ENCODE measurements around the gene FTL. TPM values are rescaled to one million over a fixed set of nuclear protein-coding genes. Genes with fewer than 3 reads are reported as not detected.

The FTL gene
- total and polyA plus RNA-seq, 2 donors (not counting 3 experiments of a cell fraction or from before 2014, with no cell fraction given), result 1,937 to 2,748 TPM

DNA sequence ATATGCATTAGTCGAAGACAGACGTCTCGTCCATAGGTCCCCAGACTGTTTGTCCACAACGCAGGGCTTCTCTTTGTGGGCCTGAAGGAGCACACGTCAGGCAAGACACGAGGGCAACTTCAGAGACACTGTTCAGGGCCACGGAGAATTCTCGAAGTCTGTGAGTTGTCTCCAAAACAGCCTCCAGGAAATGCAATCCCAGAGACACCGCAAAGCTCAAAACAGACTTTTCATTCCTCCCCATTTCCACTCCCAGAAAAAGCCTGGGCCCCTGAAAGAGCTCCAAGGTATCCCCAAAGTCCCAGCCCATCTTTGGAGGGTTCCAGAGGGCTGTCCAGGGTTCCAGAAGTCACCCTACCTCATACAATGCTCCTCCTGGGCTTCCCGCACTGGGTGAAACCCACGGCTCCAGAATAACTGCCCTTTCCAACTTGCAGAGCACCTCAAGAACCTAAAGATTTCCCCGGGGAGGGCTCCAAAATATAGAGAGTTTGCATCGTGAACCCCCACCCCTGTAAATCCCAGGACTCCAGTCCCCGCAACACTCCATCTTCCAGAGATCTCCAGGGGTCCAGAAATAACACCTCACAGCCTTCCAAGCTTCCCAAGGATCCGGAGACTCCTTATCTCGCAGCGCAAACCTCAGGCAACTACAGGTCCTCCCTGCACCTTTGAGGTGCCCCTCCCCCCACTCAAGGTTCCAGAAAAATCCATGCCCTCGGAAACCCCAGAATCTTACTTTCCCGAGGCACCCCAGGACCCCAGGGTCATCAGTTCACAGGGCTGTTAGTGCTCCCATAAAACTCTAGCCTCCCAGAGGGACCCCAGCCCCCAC is 687 bp upstream of the FTL start:
- BruUV-seq (replicated peaks), result no TSS peak
- peaks cover 3% of the 10 kb centered on the region for H4K20me1 ChIP-seq (replicated peaks; ENCODE audit: control insufficient read depth, extremely low read depth, insufficient read depth, low read length)
- FAIRE-seq, result peak; percentile 47
- intact Hi-C loops (cut with micrococcal nuclease), result loop anchor here (1.0 to 2.0 kb wide), 4 partner anchors 10 to 128 kb away; partner anchors contain the start of genes BAX, HSD17B14, NUCB1 and PPP1R15A
- H3K4me2 ChIP-seq (ENCODE audit: insufficient read depth, low read length), result peak overlapping the region; percentile 27
- no peaks in the 10 kb centered on the region for H3K27me3 ChIP-seq (ENCODE audit: control insufficient read depth in 2 of 2, insufficient read depth in 2 of 2, low read length in 2 of 2)
- ChIA-PET POLR2A (interaction anchor here (0.8 to 1.7 kb wide), 6 partner anchors 10 to 92 kb away, joined by 3 to 9 read pairs (median 4); partner anchors contain the start of genes BAX, PPP1R15A and RUVBL2), CTCF (interaction anchor here (0.6 to 1.0 kb wide), 3 partner anchors 12 to 128 kb away, joined by 3 read pairs; partner anchors contain the start of gene HSD17B14)
- H3K9ac ChIP-seq (replicated peaks; ENCODE audit: extremely low read depth, insufficient read depth, low read length), result peak overlapping the region; percentile 63
- peaks cover 25% of the 10 kb centered on the region for H3K4me1 ChIP-seq (ENCODE audit: control insufficient read depth, extremely low read depth, insufficient read depth, low read length)
- peaks cover 3 to 4% of the 10 kb centered on the region in 2 experiments for H3K36me3 ChIP-seq (ENCODE audit: control insufficient read depth in 2 of 2, extremely low read depth in 1 of 2, insufficient read depth in 2 of 2, low read length in 2 of 2)
- dilution Hi-C loops (cut with MboI; ENCODE audit: extremely low pct_ligation_motif_present, low sequenced_read_pairs), result no loop called here
- TF ChIP-seq GATA2 (IDR thresholded peaks at IDR 0.05; ENCODE audit: insufficient read depth, insufficient read length, low read depth, low read length), result no peak
- peak overlapping the region; percentile 97 for H3K27ac ChIP-seq (ENCODE audit: insufficient read depth, low read depth, low read length)
- DNase-seq (ENCODE audit: low read depth, low spot score), result no peak
- peaks cover 16% of the 10 kb centered on the region for H3K79me2 ChIP-seq (ENCODE audit: control insufficient read depth, insufficient read depth, low read length)
- H3K9me3 ChIP-seq (replicated peaks; ENCODE audit: control insufficient read depth, insufficient read depth, low read length), result no peaks in the 10 kb centered on the region
- H2AFZ ChIP-seq (ENCODE audit: low read depth, low read length), result peak overlapping the region; percentile 37
- H3K9me1 ChIP-seq (replicated peaks; ENCODE audit: control insufficient read depth, extremely low read depth, insufficient read depth, low read length), result no peaks in the 10 kb centered on the region
- H3K4me3 ChIP-seq (replicated peaks in 1 of 3; ENCODE audit: insufficient read depth in 1 of 3, low read depth in 1 of 3, low read length in 3 of 3), result no peak overlapping the region

DNA sequence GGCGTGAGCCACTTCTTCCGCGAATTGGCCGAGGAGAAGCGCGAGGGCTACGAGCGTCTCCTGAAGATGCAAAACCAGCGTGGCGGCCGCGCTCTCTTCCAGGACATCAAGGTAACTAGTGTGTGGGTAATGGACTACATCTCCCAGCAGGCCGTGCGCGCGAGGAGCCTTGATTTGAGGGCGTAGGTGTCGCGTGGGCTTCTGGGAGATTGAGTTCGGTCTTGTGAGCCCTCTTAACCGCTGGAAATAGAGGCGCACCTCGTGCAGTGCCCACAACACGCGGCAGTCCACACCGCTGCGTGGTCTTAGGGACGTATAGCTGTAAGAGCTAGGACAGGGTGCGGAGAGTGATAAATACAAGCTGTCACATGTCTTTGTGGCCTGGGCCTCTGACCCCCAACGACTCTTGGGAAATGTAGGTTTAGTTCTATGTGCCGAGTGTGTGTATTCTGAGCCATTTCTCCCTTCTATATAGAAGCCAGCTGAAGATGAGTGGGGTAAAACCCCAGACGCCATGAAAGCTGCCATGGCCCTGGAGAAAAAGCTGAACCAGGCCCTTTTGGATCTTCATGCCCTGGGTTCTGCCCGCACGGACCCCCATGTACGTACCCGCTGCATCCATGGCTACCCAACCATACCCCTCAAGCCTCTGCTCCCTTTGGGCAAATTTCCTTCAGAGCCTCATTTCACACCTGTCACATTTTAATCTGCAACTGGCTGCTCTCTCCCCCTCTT is 864 bp downstream of the FTL start:
- peaks cover 3 to 9% of the 10 kb centered on the region in 2 experiments for H3K36me3 ChIP-seq (ENCODE audit: control insufficient read depth in 2 of 2, extremely low read depth in 1 of 2, insufficient read depth in 2 of 2, low read length in 2 of 2)
- FAIRE-seq, result peak; percentile 96

More for the DNA sequence above, 864 bp downstream of the FTL start:
- peaks cover 16% of the 10 kb centered on the region for H3K79me2 ChIP-seq (ENCODE audit: control insufficient read depth, insufficient read depth, low read length)
- dilution Hi-C loops (cut with MboI; ENCODE audit: extremely low pct_ligation_motif_present, low sequenced_read_pairs) (no loop called here), intact Hi-C loops (cut with micrococcal nuclease) (loop anchor here (1.0 to 2.0 kb wide), 4 partner anchors 12 to 130 kb away; partner anchors contain the start of genes BAX, HSD17B14, NUCB1 and PPP1R15A)
- TSS peak; percentile 80 for BruUV-seq (replicated peaks)
- no peak overlapping the region for H2AFZ ChIP-seq (ENCODE audit: low read depth, low read length)
- CTCF ChIA-PET, result interaction anchor here (1.0 to 2.7 kb wide), 4 partner anchors 121 to 178 kb away, joined by 5 to 20 read pairs (median 16); no protein-coding TSS in a partner anchor
- H3K9ac ChIP-seq (replicated peaks; ENCODE audit: extremely low read depth, insufficient read depth, low read length), result peak overlapping the region; percentile 31
- H3K27ac ChIP-seq (ENCODE audit: insufficient read depth, low read depth, low read length), result peak overlapping the region; percentile 35
- peak; percentile 85 for DNase-seq (ENCODE audit: low read depth, low spot score)
- no peaks in the 10 kb centered on the region for H3K27me3 ChIP-seq (ENCODE audit: control insufficient read depth in 2 of 2, insufficient read depth in 2 of 2, low read length in 2 of 2)
- peaks cover 25% of the 10 kb centered on the region for H3K4me1 ChIP-seq (ENCODE audit: control insufficient read depth, extremely low read depth, insufficient read depth, low read length)
- TF ChIP-seq, protein P1, sequence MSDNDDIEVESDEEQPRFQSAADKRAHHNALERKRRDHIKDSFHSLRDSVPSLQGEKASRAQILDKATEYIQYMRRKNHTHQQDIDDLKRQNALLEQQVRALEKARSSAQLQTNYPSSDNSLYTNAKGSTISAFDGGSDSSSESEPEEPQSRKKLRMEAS (IDR thresholded peaks at IDR 0.05; ENCODE audit: insufficient read depth, insufficient read length), result no peak
- TF ChIP-seq POLR2A (IDR thresholded peaks at IDR 0.05; ENCODE audit: low read depth, low read length), result peak; percentile 79
- H4K20me1 ChIP-seq (replicated peaks; ENCODE audit: control insufficient read depth, extremely low read depth, insufficient read depth, low read length), result peaks cover 3% of the 10 kb centered on the region
- peak overlapping the region; percentile 62 for H3K4me2 ChIP-seq (ENCODE audit: insufficient read depth, low read length)
- peak overlapping the region; percentile 35 to 79 (median 60) for H3K4me3 ChIP-seq (replicated peaks in 1 of 3; ENCODE audit: insufficient read depth in 1 of 3, low read depth in 1 of 3, low read length in 3 of 3)
- POLR2A ChIA-PET, result interaction anchor here (0.6 to 2.3 kb wide), 6 partner anchors 14 to 90 kb away, joined by 3 to 14 read pairs (median 3); partner anchors contain the start of genes NUCB1 and RUVBL2
- H3K9me3 ChIP-seq (replicated peaks; ENCODE audit: control insufficient read depth, insufficient read depth, low read length), result no peaks in the 10 kb centered on the region
- no peaks in the 10 kb centered on the region for H3K9me1 ChIP-seq (replicated peaks; ENCODE audit: control insufficient read depth, extremely low read depth, insufficient read depth, low read length)
